ENCODE data around the gene LMCD1. TPM values are rescaled to one million over a fixed set of nuclear protein-coding genes. Genes with fewer than 3 reads are reported as not detected.

LMCD1 gene
- total and polyA plus RNA-seq, 4 experiments from 2014 or later = 0.53 to 2.2 (median 1.3) TPM

DNA sequence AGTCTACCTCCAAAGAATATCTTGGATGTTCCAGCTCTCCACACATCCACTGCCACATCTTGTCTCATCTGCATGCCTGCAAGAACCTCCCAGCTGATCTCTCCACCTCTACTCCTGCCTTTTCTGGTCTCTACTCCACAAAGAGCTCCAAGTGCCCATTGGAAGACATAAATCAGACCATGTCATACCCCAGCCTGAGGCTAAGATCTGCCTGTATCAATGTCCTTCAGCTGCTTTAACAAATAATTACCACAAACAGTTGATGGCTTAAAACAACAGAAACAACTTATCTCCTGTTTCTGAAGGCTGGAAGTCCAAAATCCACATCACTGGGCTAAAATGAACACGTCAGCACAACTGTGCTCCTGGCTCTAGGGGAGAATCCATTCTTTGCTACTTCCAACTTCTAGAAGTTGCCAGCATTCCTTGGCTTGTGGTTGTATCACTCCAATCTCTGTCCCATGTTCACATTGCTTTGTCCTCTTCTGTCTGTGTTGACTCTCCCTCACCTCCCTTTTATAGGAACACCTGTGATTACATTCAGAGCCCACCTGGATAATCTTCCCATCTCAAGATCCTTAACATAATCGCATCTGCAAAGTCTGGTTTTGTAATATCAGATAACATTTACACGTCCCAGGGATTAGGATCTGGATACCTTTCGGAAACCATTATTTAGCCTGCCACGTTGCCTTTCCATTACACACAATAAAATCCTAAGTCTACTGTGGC is 17.0 kb upstream of the LMCD1 start:
- Mint-ChIP-seq H3K27me3 (no peaks in the 10 kb centered on the region), H3K27ac (no peak overlapping the region)
- H3K36me3 ChIP-seq (ENCODE audit: insufficient read depth, low read length) = no peaks in the 10 kb centered on the region

DNA sequence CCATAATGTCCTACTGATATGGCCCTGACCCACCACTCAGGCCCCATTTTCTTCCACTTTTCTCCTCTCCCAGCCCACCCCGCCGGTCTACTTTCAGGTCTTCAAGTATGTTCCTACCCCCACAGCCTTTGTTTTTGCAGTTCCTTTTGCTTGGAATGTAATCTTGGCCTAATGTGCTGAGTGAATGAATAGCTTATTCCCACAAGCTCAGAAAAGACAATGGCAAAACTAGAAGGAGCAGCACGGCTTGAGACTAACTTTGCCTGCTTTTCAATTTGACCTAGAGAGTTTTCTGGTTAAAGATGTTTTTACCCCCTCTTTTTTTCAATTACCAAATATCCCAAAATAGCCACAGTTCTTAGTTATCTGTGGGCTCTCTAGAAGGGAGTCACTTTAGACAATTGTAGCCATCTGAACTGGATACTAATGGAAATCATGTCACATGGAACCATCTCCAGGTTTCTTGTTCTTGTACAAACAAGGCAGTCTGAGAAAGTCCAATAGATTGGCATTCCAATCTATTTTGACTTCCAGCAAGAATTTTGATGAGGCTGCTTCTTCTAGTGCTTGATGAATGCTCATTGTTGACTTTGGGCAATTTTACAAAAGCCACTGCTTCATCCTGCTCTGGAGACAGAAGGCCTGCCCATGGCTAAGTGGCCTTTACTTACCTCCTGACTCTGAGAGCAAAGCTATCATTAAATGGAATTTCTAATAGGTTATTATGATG is 16.3 kb upstream of the LMCD1 start:
- no peak overlapping the region for H3K4me3 Mint-ChIP-seq
- no peaks in the 10 kb centered on the region for H3K9me3 ChIP-seq (ENCODE audit: control insufficient read depth in 1 of 2, low read length in 2 of 2)
- CTCF ChIA-PET (ENCODE audit: partially characterized antibody) = no interaction called here
- no peak overlapping the region for H3K4me3 ChIP-seq (ENCODE audit: low read length in 2 of 2)
- H3K27ac Mint-ChIP-seq = no peak overlapping the region
- no peak overlapping the region for H3K27ac ChIP-seq (ENCODE audit: low read depth, low read length)
- H3K36me3 ChIP-seq (ENCODE audit: insufficient read depth, low read length) = no peaks in the 10 kb centered on the region
- H3K4me1 ChIP-seq (ENCODE audit: insufficient read depth, low read length) = no peaks in the 10 kb centered on the region
- POLR2A ChIA-PET (ENCODE audit: partially characterized antibody) = no interaction called here
- peaks cover 0 to 2% (median 0%) of the 10 kb centered on the region in 8 donors for H3K9me3 Mint-ChIP-seq
- no peaks in the 10 kb centered on the region for H3K4me1 Mint-ChIP-seq
- DNase-seq = no peak
- H3K27me3 ChIP-seq (ENCODE audit: insufficient read depth, low read length) = no peaks in the 10 kb centered on the region
- H3K27me3 Mint-ChIP-seq = no peaks in the 10 kb centered on the region
- intact Hi-C loops (cut with micrococcal nuclease) = no loop called here
- H3K36me3 Mint-ChIP-seq = no peaks in the 10 kb centered on the region

More for the DNA sequence above, 17.0 kb upstream of the LMCD1 start:
- no peak for DNase-seq
- Histone ChIP-seq H3K4me1 (ENCODE audit: insufficient read depth, low read length) (no peaks in the 10 kb centered on the region), H3K4me3 (ENCODE audit: low read length in 2 of 2) (no peak overlapping the region), H3K27ac (ENCODE audit: low read depth, low read length) (no peak overlapping the region), H3K9me3 (ENCODE audit: control insufficient read depth in 1 of 2, low read length in 2 of 2) (no peaks in the 10 kb centered on the region), H3K27me3 (ENCODE audit: insufficient read depth, low read length) (no peaks in the 10 kb centered on the region)
- H3K9me3 Mint-ChIP-seq = peaks cover 0 to 2% (median 0%) of the 10 kb centered on the region in 8 donors
- POLR2A ChIA-PET (ENCODE audit: partially characterized antibody) = no interaction called here
- intact Hi-C loops (cut with micrococcal nuclease) = no loop called here
- no peaks in the 10 kb centered on the region for H3K4me1 Mint-ChIP-seq
- CTCF ChIA-PET (ENCODE audit: partially characterized antibody) = no interaction called here
- no peak overlapping the region for H3K4me3 Mint-ChIP-seq
- H3K36me3 Mint-ChIP-seq = no peaks in the 10 kb centered on the region

DNA sequence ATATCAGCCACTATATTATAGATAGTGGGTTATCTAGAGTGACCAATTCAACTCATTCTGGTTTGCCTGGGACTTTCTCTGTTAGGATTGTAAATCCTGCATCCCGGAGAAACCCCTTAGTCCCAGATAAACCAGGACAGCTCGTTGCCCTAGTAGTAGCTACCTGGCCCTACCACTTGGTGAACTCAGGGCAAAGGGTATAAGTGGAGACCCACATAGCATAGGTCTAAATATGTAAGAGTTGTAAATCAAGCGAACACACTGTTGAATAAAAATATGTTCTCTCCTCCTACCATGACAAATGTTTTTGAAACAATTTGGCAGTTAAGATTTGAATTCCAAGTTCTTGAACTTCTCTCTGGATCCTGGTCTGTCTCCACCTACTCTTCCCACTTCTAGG is 15.7 kb upstream of the LMCD1 start:
- H3K4me1 Mint-ChIP-seq = no peaks in the 10 kb centered on the region
- no peak overlapping the region for H3K27ac Mint-ChIP-seq
- no peaks in the 10 kb centered on the region for H3K27me3 Mint-ChIP-seq
- ChIA-PET CTCF (ENCODE audit: partially characterized antibody) (no interaction called here), POLR2A (ENCODE audit: partially characterized antibody) (no interaction called here)
- Histone ChIP-seq H3K9me3 (ENCODE audit: control insufficient read depth in 1 of 2, low read length in 2 of 2) (no peaks in the 10 kb centered on the region), H3K36me3 (ENCODE audit: insufficient read depth, low read length) (no peaks in the 10 kb centered on the region), H3K27ac (ENCODE audit: low read depth, low read length) (no peak overlapping the region), H3K4me1 (ENCODE audit: insufficient read depth, low read length) (no peaks in the 10 kb centered on the region), H3K4me3 (ENCODE audit: low read length in 2 of 2) (no peak overlapping the region), H3K27me3 (ENCODE audit: insufficient read depth, low read length) (no peaks in the 10 kb centered on the region)
- peaks cover 0 to 2% (median 0%) of the 10 kb centered on the region in 8 donors for H3K9me3 Mint-ChIP-seq
- H3K4me3 Mint-ChIP-seq = no peak overlapping the region
- intact Hi-C loops (cut with micrococcal nuclease) = no loop called here
- H3K36me3 Mint-ChIP-seq = no peaks in the 10 kb centered on the region
- DNase-seq = no peak

DNA sequence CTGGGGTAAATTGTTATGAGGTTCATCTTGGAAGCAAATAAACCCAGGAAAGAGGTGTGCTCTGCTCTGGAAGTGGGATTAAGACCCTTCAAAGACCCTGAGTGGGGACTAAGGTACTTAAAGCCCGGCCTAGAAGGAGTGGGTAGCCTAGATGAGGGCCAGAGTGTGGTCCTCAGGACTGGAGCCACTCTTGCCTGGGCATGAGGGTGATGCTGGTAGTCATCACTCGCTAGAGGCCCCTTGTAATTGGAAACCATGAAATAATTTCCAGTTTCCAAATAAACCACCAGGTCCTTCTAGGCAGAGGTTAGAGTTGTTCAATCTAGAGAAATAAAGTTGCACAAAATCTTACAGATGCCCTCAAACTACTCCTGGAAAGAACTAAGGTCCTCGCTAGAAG is 15.2 kb upstream of the LMCD1 start:
- Histone ChIP-seq H3K27ac (ENCODE audit: low read depth, low read length) (no peak overlapping the region), H3K4me1 (ENCODE audit: insufficient read depth, low read length) (no peaks in the 10 kb centered on the region), H3K36me3 (ENCODE audit: insufficient read depth, low read length) (no peaks in the 10 kb centered on the region), H3K9me3 (ENCODE audit: control insufficient read depth in 1 of 2, low read length in 2 of 2) (no peaks in the 10 kb centered on the region), H3K27me3 (ENCODE audit: insufficient read depth, low read length) (no peaks in the 10 kb centered on the region), H3K4me3 (ENCODE audit: low read length in 2 of 2) (no peak overlapping the region)
- Mint-ChIP-seq H3K4me1 (no peaks in the 10 kb centered on the region), H3K9me3 (peaks cover 0 to 2% (median 0%) of the 10 kb centered on the region in 8 donors), H3K27me3 (no peaks in the 10 kb centered on the region), H3K27ac (no peak overlapping the region), H3K4me3 (no peak overlapping the region), H3K36me3 (no peaks in the 10 kb centered on the region)
- CTCF ChIA-PET (ENCODE audit: partially characterized antibody) = no interaction called here
- DNase-seq = no peak
- intact Hi-C loops (cut with micrococcal nuclease) = no loop called here
- POLR2A ChIA-PET (ENCODE audit: partially characterized antibody) = no interaction called here

DNA sequence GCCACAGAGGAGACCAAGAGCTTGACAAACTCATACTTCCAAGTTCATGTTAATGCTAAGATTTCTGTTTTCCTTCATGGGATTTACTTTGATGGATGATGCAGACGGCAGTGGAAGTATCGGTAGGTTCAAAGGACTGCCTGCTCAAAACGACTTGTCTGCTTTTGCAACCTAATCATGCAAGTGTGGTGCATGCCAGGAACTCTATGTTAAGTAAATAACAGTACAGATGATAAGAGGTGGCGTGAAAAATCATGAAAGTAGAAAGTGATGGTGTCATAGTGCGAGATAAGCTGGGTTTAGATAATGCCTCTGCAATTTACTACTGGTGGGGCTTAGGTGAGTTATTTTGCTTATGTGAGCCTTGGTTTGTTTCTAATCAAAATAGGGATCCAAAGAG is 14.7 kb upstream of the LMCD1 start:
- no peaks in the 10 kb centered on the region for H3K4me1 ChIP-seq (ENCODE audit: insufficient read depth, low read length)
- Mint-ChIP-seq H3K9me3 (peaks cover 0 to 2% (median 0%) of the 10 kb centered on the region in 8 donors), H3K27me3 (no peaks in the 10 kb centered on the region), H3K4me3 (no peak overlapping the region), H3K4me1 (no peaks in the 10 kb centered on the region), H3K27ac (no peak overlapping the region), H3K36me3 (no peaks in the 10 kb centered on the region)
- no peaks in the 10 kb centered on the region for H3K36me3 ChIP-seq (ENCODE audit: insufficient read depth, low read length)
- intact Hi-C loops (cut with micrococcal nuclease) = no loop called here
- POLR2A ChIA-PET (ENCODE audit: partially characterized antibody) = no interaction called here
- no peak for DNase-seq
- CTCF ChIA-PET (ENCODE audit: partially characterized antibody) = no interaction called here
- H3K27ac ChIP-seq (ENCODE audit: low read depth, low read length) = no peak overlapping the region
- H3K27me3 ChIP-seq (ENCODE audit: insufficient read depth, low read length) = no peaks in the 10 kb centered on the region
- H3K9me3 ChIP-seq (ENCODE audit: control insufficient read depth in 1 of 2, low read length in 2 of 2) = no peaks in the 10 kb centered on the region
- no peak overlapping the region for H3K4me3 ChIP-seq (ENCODE audit: low read length in 2 of 2)

DNA sequence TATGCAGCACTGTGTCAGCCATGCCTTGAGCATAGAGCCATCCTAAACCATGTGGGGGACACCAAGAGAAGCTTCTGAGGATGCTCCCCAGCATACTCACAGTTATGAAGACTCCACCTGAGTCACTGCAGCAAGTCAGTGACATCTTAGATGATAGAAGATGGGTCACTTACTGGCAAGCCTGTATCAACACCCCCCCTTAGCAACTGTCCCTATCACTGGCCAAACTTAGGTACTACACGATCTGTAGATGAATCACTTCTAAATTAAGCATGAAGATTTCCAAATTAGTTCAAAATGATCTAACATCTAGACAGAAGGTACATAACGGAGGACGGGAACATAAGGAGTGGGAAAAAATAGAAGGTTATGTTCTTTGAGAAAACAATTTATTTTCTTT is 13.2 kb upstream of the LMCD1 start:
- H3K27ac ChIP-seq (ENCODE audit: low read depth, low read length) = no peak overlapping the region
- no peaks in the 10 kb centered on the region for H3K36me3 Mint-ChIP-seq
- H3K4me3 ChIP-seq (ENCODE audit: low read length in 2 of 2) = no peak overlapping the region
- intact Hi-C loops (cut with micrococcal nuclease) = no loop called here
- H3K4me1 Mint-ChIP-seq = peaks cover 0 to 10% (median 5%) of the 10 kb centered on the region in 4 donors
- peaks cover 0 to 2% (median 0%) of the 10 kb centered on the region in 8 donors for H3K9me3 Mint-ChIP-seq
- no peak overlapping the region for H3K27ac Mint-ChIP-seq
- H3K4me1 ChIP-seq (ENCODE audit: insufficient read depth, low read length) = peaks cover 5% of the 10 kb centered on the region
- ChIA-PET CTCF (ENCODE audit: partially characterized antibody) (no interaction called here), POLR2A (ENCODE audit: partially characterized antibody) (no interaction called here)
- peaks cover 0 to 2% of the 10 kb centered on the region in 2 donors for H3K27me3 Mint-ChIP-seq
- H3K27me3 ChIP-seq (ENCODE audit: insufficient read depth, low read length) = no peaks in the 10 kb centered on the region
- H3K4me3 Mint-ChIP-seq = no peak overlapping the region
- DNase-seq = no peak
- no peaks in the 10 kb centered on the region for H3K36me3 ChIP-seq (ENCODE audit: insufficient read depth, low read length)
- no peaks in the 10 kb centered on the region for H3K9me3 ChIP-seq (ENCODE audit: control insufficient read depth in 1 of 2, low read length in 2 of 2)

DNA sequence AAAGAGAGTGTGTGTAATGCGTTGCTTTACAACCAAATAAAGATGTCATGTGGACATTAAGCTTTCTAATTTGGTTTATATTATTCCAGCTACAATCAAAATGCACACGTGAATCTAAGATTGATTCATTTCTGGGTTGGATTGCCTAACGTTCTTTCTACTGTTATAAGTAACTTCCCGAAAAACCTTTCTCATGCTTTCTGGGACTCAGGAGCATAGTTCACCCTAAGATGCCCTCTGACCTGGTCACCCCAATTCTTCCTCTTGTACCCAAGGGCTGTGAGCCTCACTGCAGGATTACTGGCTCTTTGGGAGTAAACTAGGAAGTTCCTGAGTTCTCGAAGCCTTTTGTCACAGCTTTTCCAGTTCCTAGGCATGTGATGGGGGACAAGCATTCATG is 12.7 kb upstream of the LMCD1 start:
- peaks cover 0 to 10% (median 5%) of the 10 kb centered on the region in 4 donors for H3K4me1 Mint-ChIP-seq
- peaks cover 0 to 2% (median 0%) of the 10 kb centered on the region in 8 donors for H3K9me3 Mint-ChIP-seq
- intact Hi-C loops (cut with micrococcal nuclease) = no loop called here
- Histone ChIP-seq H3K4me1 (ENCODE audit: insufficient read depth, low read length) (peaks cover 5% of the 10 kb centered on the region), H3K9me3 (ENCODE audit: control insufficient read depth in 1 of 2, low read length in 2 of 2) (no peaks in the 10 kb centered on the region), H3K27ac (ENCODE audit: low read depth, low read length) (no peak overlapping the region), H3K36me3 (ENCODE audit: insufficient read depth, low read length) (no peaks in the 10 kb centered on the region), H3K27me3 (ENCODE audit: insufficient read depth, low read length) (no peaks in the 10 kb centered on the region), H3K4me3 (ENCODE audit: low read length in 2 of 2) (no peak overlapping the region)
- POLR2A ChIA-PET (ENCODE audit: partially characterized antibody) = no interaction called here
- peaks cover 0 to 2% of the 10 kb centered on the region in 2 donors for H3K27me3 Mint-ChIP-seq
- H3K36me3 Mint-ChIP-seq = no peaks in the 10 kb centered on the region
- no peak overlapping the region for H3K27ac Mint-ChIP-seq
- CTCF ChIA-PET (ENCODE audit: partially characterized antibody) = no interaction called here
- no peak overlapping the region for H3K4me3 Mint-ChIP-seq
- DNase-seq = no peak

Measured in CD4-positive, alpha-beta memory T cell (primary cell).